ENCODE results near the gene PSMC5. TPM values are rescaled to one million over a fixed set of nuclear protein-coding genes. Genes with fewer than 3 reads are reported as not detected.

Gene PSMC5
- total RNA-seq, 1 experiment from 2014 or later: 152 TPM

DNA sequence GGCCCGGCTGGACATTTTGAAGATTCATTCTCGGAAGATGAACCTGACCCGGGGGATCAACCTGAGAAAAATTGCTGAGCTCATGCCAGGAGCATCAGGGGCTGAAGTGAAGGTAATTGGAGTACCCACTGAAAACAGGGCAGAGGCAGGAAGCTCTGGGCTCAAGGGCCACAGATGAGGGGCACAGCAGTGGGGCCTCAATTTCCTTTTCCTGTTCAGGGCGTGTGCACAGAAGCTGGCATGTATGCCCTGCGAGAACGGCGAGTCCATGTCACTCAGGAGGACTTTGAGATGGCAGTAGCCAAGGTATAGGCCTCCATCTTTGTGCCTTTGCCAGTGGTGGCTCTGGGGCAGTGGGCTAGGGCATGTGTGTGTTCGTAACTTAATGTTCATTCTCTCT, 4.3 kb downstream of the PSMC5 start (continued):
- TF ChIP-seq, protein P1, sequence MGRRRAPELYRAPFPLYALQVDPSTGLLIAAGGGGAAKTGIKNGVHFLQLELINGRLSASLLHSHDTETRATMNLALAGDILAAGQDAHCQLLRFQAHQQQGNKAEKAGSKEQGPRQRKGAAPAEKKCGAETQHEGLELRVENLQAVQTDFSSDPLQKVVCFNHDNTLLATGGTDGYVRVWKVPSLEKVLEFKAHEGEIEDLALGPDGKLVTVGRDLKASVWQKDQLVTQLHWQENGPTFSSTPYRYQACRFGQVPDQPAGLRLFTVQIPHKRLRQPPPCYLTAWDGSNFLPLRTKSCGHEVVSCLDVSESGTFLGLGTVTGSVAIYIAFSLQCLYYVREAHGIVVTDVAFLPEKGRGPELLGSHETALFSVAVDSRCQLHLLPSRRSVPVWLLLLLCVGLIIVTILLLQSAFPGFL (CRISPR knock-in tag; IDR thresholded peaks at IDR 0.05; ENCODE audit: borderline replicate concordance): no peak

GRCh38 chr17:63832014-63832413, 4.8 kb downstream of the PSMC5 start:
- Mint-ChIP-seq H3K9me3 (no peaks in the 10 kb centered on the region), H3K36me3 (peaks cover 67% of the 10 kb centered on the region), H3K27me3 (ENCODE audit: low read depth) (no peaks in the 10 kb centered on the region), H3K4me3 (no peak overlapping the region), H3K4me1 (peaks cover 12% of the 10 kb centered on the region), H3K27ac (no peak overlapping the region)
- ATAC-seq (no peak), DNase-seq (ENCODE audit: low spot score) (no peak)
- CTCF ChIA-PET: no interaction called here
- TF ChIP-seq ZNF532 (CRISPR knock-in tag; IDR thresholded peaks at IDR 0.05; ENCODE audit: borderline replicate concordance) (no peak), ZNF512 (CRISPR knock-in tag; IDR thresholded peaks at IDR 0.05; ENCODE audit: borderline replicate concordance) (no peak), IRF2 (CRISPR knock-in tag; IDR thresholded peaks at IDR 0.05; ENCODE audit: borderline replicate concordance, low read depth) (no peak), ETV6 (CRISPR knock-in tag; IDR thresholded peaks at IDR 0.05) (no peak), SMAD4 (CRISPR knock-in tag; IDR thresholded peaks at IDR 0.05) (no peak)
- TF ChIP-seq, protein P2, sequence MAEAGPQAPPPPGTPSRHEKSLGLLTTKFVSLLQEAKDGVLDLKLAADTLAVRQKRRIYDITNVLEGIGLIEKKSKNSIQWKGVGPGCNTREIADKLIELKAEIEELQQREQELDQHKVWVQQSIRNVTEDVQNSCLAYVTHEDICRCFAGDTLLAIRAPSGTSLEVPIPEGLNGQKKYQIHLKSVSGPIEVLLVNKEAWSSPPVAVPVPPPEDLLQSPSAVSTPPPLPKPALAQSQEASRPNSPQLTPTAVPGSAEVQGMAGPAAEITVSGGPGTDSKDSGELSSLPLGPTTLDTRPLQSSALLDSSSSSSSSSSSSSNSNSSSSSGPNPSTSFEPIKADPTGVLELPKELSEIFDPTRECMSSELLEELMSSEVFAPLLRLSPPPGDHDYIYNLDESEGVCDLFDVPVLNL (CRISPR knock-in tag; IDR thresholded peaks at IDR 0.05; ENCODE audit: borderline replicate concordance, low read depth): no peak
- TF ChIP-seq, protein P3, sequence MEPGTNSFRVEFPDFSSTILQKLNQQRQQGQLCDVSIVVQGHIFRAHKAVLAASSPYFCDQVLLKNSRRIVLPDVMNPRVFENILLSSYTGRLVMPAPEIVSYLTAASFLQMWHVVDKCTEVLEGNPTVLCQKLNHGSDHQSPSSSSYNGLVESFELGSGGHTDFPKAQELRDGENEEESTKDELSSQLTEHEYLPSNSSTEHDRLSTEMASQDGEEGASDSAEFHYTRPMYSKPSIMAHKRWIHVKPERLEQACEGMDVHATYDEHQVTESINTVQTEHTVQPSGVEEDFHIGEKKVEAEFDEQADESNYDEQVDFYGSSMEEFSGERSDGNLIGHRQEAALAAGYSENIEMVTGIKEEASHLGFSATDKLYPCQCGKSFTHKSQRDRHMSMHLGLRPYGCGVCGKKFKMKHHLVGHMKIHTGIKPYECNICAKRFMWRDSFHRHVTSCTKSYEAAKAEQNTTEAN (CRISPR knock-in tag; IDR thresholded peaks at IDR 0.05): no peak
- TF ChIP-seq, protein P4, sequence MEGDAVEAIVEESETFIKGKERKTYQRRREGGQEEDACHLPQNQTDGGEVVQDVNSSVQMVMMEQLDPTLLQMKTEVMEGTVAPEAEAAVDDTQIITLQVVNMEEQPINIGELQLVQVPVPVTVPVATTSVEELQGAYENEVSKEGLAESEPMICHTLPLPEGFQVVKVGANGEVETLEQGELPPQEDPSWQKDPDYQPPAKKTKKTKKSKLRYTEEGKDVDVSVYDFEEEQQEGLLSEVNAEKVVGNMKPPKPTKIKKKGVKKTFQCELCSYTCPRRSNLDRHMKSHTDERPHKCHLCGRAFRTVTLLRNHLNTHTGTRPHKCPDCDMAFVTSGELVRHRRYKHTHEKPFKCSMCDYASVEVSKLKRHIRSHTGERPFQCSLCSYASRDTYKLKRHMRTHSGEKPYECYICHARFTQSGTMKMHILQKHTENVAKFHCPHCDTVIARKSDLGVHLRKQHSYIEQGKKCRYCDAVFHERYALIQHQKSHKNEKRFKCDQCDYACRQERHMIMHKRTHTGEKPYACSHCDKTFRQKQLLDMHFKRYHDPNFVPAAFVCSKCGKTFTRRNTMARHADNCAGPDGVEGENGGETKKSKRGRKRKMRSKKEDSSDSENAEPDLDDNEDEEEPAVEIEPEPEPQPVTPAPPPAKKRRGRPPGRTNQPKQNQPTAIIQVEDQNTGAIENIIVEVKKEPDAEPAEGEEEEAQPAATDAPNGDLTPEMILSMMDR (IDR thresholded peaks at IDR 0.05): no peak
- TF ChIP-seq, protein P5, sequence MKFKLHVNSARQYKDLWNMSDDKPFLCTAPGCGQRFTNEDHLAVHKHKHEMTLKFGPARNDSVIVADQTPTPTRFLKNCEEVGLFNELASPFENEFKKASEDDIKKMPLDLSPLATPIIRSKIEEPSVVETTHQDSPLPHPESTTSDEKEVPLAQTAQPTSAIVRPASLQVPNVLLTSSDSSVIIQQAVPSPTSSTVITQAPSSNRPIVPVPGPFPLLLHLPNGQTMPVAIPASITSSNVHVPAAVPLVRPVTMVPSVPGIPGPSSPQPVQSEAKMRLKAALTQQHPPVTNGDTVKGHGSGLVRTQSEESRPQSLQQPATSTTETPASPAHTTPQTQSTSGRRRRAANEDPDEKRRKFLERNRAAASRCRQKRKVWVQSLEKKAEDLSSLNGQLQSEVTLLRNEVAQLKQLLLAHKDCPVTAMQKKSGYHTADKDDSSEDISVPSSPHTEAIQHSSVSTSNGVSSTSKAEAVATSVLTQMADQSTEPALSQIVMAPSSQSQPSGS (CRISPR knock-in tag; IDR thresholded peaks at IDR 0.05; ENCODE audit: borderline replicate concordance, low read depth): no peak
- POLR2A ChIA-PET: no interaction called here

All from WTC11 (cell line).